NCI-H510A treated with DMSO at 0.1 percent for 48 hours (cell line): Measurements from ENCODE around the gene C10orf143.
"Not testable (repeated sequence)": the region's sequence is repeated elsewhere in the genome, so short reads cannot be mapped to it uniquely, and the experiment has no call there.

ENCODE experiments used
- DNase-seq: peaks from one replicate; lab custom pipeline; 2025; lab: John Stamatoyannopoulos, UW

C10orf143 gene

DNA sequence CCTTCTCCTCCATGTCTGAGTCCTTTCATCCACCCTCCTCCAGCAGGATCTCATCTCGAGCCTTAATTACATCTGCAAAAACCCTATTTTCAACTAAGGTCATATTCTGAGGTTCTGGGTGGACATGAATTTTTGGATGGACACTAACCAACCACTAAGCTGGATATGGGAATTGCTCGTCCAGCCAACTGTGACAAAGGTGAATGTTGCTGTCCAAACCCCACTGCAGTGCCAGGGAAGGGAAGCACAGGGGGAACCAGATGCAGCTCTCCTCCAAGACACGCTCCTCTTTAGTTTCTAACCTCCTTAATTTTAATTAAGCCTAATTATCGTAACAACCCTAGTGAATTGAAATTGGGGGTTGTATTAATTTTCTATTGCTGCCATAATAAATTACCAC is 81.4 kb downstream of the C10orf143 start:
- DNase-seq: no peak

- DNase-seq: no peak
Observed at GRCh38 chr10:130028465-130028819, 82.2 kb downstream of the C10orf143 start.

GRCh38 chr10:130027716-130028464 is 82.7 kb downstream of the C10orf143 start:
- DNase-seq: no peak

- DNase-seq: no peak
Observed at GRCh38 chr10:130026670-130027456, 83.8 kb downstream of the C10orf143 start.

DNA sequence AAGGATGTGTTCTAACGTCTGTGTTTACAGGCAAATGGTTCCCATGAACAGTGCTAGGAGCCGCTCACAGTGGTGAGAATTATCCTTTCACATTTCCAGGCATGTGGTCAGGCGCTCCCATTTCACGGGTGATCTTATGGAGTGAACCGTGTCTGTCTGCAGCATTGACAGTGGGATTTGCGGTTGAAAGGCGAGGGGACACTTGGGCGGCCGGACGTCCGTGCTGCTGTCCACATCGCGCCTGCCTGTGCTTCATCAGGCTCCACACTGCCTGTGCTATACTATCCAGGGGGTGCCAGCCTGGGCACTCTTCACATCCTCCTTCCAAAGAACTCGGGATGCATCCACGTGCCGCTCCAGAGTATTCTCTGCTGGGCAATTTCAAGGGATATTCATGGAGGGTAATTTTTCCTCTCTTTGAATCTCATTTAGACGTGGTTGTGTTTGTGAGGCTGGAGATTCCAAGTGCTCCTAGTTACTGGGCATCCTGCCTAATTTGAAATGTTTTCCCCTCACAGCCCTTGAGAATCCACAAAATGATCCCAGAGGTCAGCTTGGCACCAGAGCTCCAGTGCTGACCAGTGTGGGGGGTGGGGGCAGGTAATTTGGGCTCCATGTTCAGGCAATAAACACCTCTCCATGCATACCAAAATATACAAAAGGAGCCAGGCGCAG is 84.7 kb downstream of the C10orf143 start:
- DNase-seq: no peak

DNA sequence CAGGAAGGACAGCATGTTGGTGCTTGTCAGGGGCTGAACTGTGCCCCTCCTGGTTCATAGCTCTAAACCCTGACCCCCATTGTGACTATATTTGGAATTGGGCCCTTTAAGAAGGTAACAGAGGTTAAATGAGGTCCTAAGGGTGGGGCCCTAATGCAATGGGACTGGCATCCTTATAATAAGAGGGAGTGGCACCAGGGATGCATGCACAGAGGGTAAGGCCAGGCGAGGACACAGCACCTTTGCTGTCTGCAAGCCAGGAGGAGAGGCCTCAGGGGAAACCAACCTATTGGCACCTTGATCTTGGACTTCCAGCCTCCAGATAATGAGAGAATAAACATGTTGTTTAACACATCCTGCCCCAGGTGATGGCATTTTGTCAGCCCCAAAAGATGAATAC is 85.3 kb downstream of the C10orf143 start:
- no peak for DNase-seq

DNA sequence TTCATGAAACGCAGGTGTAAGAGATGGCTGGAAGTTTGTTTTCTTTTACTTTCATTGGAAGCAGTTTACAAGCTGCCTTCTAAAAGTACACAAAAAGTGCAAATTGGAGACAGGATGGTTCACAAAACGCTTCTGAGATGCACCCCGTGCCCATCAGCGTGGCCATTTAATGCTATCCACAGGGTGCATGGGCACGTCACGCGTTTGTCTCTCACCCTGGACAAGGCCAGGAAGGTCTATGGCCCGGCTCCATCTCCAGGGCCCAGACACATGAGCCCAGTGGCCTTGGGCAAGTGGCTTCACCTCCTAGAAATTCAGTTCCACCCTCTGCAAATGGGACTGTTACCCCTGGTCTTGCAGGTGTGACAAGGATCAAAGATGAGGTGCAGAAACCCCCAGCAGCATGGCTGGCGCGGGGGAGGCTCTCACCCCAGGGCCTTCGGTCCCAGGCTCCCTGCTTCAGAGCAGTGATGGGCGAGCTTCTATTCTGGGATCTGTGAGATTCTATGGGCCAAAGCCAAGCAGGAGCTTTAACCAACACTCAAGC is 85.8 kb downstream of the C10orf143 start:
- DNase-seq: no peak

DNA sequence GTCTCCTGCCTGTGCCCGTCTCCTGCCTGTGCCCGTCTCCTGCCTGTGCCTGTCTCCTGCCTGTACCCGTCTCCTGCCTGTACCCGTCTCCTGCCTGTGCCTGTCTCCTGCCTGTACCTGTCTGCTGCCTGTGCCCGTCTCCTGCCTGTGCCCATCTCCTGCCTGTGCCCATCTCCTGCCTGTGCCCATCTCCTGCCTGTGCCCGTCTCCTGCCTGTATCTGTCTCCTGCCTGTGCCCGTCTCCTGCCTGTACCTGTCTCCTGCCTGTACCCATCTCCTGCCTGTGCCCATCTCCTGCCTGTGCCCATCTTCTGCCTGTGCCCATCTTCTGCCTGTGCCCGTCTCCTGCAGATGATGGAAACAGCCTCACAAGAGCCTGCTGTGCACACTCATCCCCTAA is 86.3 kb downstream of the C10orf143 start:
- DNase-seq: not testable (repeated sequence)

- DNase-seq: no peak
Observed at GRCh38 chr10:130023454-130024230, 87.0 kb downstream of the C10orf143 start.

DNA sequence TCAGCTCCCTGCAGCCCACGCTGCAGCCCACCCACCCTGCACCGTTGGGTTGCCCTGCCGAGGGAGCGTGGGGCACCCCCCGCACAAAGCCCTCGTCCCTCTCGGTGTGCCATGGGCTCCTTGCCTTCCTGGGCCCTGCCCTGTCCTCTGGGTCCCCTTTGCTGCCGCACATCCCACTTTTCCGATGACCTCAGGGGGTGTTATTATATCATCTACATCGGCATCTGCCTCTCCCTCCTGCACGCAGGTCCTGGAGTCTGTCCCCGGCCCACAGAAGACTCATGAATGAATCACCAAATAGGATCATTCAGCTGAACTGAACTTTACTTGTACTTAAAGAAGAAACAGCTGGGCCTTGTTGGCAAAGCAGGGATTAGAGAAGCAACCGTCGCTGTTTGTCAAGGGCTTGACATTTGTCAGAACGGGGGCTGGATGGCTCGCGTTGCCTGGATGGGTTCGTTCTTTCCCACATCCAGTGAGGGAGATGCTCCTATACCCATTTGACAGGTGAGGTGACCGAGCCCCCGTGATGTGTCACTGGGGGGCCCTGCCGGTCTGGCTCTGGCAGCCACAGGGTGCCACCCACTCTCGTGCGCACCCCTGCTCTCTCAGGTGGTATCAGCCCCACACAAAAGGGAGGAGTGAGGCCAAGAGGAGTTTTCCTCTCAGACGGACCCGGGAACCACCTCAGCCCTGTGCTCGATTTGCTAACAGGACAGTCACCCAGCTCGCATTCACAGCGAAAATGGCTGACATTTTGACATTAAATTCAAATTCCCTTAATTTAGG is 87.9 kb downstream of the C10orf143 start:
- no peak for DNase-seq

DNA sequence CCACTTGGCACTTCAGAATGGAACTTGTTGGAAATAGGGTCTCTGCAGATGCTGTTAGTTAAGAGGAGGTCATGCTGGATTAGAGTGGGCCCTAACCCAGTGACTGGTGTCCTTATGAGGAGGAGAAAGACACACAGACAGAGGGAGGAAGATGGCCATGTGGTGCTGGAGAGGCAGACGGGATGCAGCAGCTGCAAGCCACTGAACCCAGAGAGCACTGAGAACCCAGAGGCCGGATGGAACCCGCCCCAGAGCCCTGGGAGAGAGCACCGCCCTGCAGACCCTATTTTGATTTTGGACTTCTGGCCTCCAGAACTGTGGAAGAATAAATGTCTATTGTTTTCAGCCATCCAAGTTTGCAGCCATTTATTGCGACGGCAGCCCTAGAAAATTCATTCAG is 88.5 kb downstream of the C10orf143 start:
- no peak for DNase-seq

- DNase-seq: no peak
Observed at GRCh38 chr10:130021383-130021950, 89.2 kb downstream of the C10orf143 start.

GRCh38 chr10:130020651-130021382 is 89.8 kb downstream of the C10orf143 start:
- no peak for DNase-seq

DNA sequence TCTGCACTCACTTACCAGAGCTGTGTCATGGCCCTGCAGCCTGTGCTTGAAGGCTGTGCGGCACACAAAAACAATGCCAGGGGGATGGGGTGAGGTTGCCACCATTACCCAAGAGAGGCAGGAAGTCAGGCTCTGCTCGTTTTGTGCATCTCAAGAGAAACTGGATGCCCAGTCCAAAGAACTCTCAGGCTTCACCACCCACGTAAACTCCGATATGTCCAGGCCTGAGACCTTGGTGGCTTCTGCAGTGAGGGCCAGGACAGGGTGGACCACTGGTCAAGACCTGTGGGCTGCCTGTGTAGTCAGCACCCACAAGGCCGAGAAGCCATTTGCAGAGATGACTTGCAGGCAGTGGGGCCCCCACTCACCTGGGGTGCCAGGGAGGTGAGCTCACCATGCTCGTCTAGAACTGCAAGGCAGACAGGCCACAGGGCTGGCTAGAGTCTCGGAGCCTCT is 91.9 kb downstream of the C10orf143 start:
- no peak for DNase-seq

- DNase-seq: no peak
Observed at GRCh38 chr10:130018265-130018664, 92.4 kb downstream of the C10orf143 start.

DNA sequence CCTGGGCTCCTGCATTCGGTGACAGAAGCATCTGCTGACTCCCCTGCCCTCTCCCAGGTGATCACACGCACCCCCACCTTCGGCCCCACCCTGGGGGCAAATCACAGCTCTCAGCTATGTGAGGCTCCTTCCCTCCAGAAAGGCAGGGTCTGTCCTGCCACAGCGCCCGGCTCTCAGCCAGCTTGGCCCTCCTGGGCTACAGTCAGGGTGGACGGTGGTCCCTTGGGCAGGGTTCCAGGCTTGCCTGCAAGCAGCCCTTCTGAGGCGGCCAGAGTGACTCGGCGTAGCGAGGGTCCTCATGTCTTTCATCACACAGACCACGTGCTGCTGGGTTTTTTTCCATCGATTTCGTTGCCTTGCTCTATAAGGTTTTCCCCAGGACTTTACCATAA is 93.0 kb downstream of the C10orf143 start:
- DNase-seq: no peak

DNA sequence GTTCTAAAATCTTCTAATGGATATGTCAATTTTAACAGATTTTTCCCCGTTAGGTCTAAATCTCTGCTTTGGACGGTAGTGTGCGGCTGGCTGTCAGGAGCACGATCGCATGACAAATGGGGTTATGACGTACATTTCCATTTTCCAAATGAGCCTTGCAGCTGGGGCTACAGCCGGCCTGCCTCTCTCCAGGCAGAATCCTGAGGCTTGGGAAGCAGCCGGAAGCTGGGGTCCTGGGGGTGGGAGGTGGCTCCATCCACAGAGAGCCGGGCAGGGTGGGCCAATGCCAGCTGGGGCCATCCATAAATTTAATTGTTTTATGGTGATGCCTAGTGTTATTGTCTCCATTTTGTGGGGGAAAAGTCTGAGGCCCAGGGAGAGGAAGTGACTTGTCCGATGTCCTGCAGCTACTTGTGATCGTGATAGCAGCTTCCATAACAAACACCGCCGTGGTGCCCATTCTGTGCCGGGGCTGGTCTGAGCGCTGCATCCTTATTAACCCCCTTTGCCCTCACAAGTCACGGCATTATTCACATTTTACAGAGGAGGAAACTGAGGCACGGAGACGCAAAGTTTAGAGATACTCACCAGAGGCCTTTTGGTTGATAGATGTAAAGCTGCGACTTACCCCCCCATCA is 93.5 kb downstream of the C10orf143 start:
- DNase-seq: no peak

DNA sequence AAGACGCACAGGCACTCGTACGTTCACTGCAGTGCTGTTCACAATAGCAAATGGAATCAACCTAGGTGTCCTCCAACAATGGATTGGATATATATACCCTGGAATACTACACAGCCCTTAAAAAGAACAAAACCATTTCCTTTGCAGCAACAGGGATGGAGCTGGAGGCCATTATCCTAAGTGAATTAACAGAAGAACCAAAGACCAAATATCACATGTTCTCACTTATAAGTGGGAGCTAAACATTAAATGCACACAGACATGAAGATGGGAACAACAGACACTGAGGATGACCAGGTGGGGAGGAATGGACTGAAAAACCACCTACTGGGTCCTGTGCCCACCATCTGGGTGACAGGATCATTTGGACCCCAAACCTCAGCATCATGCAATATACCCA is 94.5 kb downstream of the C10orf143 start:
- DNase-seq: no peak

GRCh38 chr10:130015075-130015695 is 95.4 kb downstream of the C10orf143 start:
- DNase-seq: no peak
